Medulla oblongata (tissue), 1 donor: ENCODE measurements around the gene RAVER2.
"Not testable (repeated sequence)": the region's sequence is repeated elsewhere in the genome, so short reads cannot be mapped to it uniquely, and the experiment has no call there.

Source experiments
- DNase-seq: peaks from one replicate; pipeline ENCODE4 v3.0.0-alpha.2; 2015; ENCODE audit errors: extremely low spot score

Gene RAVER2

GRCh38 chr1:64745986-64746940 lies 1.4 kb downstream of the RAVER2 start:
- DNase-seq: peak; percentile 37

GRCh38 chr1:64748222-64748621 lies 3.3 kb downstream of the RAVER2 start:
- DNase-seq: peak; percentile 8

DNA sequence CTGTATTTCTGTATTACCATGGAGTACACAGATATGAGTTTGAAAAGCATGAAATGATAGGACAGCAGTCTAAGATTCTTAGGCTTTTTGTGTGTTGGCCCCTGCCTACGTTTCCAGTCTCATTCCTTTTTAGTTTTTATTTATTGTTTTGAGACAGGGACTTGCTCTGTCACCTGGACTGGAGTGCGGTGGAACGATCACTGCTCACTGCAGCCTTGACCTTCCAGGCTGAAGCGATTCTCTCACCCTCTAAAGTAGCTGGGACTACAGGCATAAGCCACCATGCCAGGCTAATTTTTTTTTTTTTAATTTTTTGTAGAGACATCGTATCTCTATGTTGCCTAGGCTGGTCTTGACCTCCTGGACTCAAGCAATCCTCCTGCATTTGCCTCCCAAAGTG lies 3.8 kb downstream of the RAVER2 start:
- no peak for DNase-seq

GRCh38 chr1:64750092-64750491 lies 5.2 kb downstream of the RAVER2 start:
- DNase-seq: no peak

GRCh38 chr1:64750875-64751274 lies 6.0 kb downstream of the RAVER2 start:
- no peak for DNase-seq

GRCh38 chr1:64754173-64754572 lies 9.3 kb downstream of the RAVER2 start:
- DNase-seq: no peak

DNA sequence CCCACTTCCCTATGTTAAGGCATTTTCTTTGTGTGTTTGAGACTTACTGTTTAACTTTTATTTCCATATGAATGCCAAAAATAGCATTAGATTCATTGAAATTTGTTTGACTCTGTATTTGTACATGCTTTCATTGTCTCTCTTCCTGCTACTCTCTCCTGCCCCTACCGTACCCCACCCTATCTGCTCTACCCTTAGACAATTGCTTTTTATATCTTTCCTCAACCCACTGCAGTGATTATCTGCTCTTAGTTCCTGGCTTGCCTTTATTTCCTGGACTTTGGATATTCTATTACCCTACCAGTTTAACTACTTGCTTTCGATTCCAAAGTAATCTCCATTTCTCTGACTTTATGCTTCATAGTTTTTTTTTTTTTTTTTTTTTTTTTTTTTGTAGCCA lies 10.5 kb downstream of the RAVER2 start:
- DNase-seq: no peak

DNA sequence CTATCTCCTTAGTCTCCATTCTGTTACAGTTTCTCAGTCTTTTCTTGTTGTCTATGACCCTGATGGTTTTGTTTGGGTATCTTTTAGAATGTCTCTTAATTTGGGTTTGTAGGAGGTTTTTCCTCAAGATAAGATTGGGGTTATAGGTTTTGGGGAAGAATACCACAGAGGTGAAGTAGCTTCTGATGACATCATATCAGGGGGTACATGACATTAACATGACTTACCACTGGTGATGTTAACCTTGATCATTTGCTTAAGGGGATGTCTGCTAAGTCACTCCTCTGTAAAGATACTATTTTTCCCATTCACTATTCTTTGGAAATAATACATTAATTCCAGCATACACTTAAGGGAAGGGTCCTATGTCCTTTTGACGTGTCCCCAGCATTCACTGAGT lies 11.9 kb downstream of the RAVER2 start:
- no peak for DNase-seq

DNA sequence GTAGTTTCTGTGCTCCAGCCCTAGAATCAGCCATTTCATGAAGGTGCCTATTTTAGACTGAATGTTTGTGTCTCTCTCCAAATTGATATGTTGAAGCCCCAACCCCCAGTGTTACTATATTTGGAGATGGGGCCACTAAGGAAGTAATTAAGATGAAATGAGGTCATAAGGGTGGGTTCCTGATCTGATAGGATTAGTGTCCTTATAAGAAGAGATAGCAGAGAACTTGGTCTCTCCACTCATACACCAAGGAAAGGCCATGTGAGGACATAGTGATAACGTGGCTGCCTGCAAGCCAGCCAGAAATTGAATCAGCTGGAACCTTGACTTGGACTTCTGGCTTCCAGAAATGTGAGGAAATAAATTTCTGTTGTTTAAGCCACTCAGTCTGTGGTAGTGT lies 12.3 kb downstream of the RAVER2 start:
- no peak for DNase-seq

DNA sequence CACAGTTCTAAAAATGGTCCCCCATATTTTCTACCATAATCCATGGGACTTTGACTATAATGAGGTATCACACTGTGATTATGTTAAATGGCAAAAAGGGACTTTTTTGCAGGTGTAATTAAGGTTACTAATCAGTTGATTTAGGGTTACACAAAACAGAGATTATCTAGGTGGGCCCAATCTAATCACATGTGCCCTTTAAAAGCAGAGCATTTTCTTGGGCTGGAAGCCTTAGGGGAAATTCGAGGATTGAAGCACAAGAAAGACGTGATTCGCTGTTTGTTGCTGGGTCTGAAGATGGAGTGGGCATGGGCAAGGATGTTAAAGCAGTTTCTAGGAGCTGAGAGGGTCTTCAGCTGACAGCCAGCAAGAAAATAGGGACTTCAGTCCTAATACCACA lies 13.4 kb downstream of the RAVER2 start:
- DNase-seq: no peak

GRCh38 chr1:64759968-64760367 lies 15.1 kb downstream of the RAVER2 start:
- DNase-seq: no peak

- DNase-seq: no peak
Observed at GRCh38 chr1:64765012-64765411, 20.1 kb downstream of the RAVER2 start.

- no peak for DNase-seq
Observed at GRCh38 chr1:64765826-64766225, 21.0 kb downstream of the RAVER2 start.

DNA sequence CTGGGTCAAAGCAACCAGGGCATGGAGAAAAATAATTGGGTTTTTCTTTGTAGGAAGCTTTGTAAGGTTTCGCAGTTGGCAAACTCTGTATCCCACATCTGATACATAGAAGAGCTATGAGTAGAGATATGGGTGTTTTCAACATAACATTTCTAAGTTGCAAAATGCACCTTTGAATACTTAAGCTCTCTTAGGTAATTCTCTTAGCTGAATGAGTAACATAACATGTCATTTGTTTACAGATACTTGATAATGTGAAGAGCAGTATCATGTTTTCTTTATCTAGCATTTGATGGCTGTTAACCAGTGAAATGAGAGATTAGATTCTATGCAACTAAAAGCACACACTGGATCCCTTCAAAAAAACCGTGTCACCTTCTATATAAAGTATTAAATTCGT lies 21.6 kb downstream of the RAVER2 start:
- no peak for DNase-seq

GRCh38 chr1:64769482-64769881 lies 24.6 kb downstream of the RAVER2 start:
- no peak for DNase-seq

- no peak for DNase-seq
Observed at GRCh38 chr1:64769971-64770370, 25.1 kb downstream of the RAVER2 start.

DNA sequence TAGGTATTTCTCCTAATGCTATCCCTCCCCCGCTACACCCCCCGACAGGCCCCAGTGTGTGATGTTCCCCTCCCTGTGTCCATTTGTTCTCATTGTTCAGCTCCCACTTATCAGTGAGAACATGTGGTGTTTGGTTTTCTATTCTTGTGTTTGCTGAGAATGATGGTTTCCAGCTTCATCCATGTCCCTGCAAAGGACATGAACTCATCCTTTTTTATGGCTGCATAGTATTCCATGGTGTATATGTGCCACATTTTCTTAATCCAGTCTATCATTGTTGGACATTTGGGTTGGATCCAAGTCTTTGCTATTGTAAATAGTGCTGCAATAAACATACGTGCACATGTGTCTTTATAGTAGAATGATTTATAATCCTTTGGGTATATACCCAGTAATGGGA lies 28.4 kb downstream of the RAVER2 start:
- DNase-seq: not testable (repeated sequence)

GRCh38 chr1:64775113-64775512 lies 30.2 kb downstream of the RAVER2 start:
- no peak for DNase-seq

DNA sequence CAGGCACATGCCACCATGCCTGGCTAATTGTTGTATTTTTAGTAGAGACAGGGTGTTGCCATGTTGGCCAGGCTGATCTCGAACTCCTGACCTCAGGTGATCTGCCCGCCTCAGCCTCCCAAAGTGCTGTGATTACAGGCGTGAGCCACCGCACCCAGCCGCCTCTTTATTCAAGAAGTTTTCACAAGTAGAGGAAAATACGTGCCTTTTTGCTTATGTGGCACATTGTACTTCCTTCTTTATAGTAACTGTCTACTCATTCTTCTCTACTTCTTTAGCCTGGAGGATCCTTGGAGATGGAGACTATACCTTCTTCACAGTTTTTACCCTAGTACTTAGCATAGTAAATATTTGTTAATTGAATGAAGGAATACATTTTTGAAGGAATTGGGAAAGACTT lies 37.2 kb downstream of the RAVER2 start:
- DNase-seq: not testable (repeated sequence)

- DNase-seq: not testable (repeated sequence)
Observed at GRCh38 chr1:64782848-64783247, 38.0 kb downstream of the RAVER2 start.

DNA sequence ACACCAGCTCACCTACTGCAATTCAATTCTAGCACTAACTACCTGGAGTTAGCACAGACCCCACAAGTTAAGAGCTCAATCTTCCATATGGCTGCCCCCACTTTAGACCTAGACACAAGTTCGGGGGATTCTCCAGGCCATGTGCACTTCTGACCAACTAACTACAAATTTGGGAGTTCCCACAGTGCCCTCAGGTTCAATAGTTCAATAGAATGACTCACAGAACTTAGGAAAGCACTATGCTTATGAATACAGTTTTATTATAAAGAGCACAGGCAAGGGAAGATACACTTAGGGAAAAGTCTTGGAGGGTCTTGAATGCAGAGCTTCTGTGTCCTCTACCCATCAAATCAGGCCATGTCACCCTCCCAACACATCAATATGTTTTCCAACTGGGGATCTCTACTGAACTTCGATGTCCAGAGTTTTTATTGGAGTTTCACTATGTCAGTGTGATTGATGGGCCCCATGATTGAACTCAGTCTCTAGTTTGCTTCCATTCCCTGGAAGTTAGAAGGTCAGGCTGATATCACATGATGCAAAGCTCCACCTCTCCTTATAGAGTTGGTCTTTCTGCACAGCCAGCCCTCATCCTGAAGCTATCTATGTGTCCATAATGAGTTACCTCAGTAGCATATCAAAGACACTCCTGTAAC lies 46.1 kb downstream of the RAVER2 start:
- no peak for DNase-seq

GRCh38 chr1:64798872-64799271 lies 54.0 kb downstream of the RAVER2 start:
- no peak for DNase-seq

DNA sequence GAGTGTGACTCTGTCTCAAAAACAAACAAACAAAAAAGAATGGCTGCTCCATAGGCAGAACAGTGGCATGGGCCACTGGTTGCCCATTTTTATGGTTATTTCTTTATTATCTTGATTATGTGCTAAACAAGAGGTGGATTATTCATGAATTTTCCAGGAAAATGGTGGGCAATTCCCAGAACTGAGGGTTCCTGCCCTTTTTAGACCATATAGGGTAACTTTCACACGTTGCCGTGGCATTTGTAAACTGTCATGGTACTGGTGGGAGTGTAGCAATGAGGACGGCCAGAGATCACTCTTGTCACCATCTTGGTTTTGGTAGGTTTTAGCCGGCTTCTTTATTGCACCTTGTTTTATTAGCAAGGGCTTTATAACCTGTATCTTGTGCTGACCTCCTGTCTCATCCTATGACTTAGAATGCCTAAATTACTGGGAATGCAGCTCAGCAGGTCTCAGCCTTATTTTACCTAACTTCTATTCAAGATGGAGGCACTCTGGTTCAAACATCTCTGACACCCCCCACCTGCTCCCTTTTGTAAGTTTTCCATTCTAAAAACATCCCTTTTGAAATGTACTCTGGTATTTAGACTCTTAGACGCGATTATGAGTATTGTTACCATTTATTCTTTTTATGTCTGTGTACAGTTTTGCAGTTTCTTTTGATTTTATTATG lies 57.1 kb downstream of the RAVER2 start:
- DNase-seq: no peak
